HEK293T (cell line): ENCODE data around the gene RASGRP3.

Experiments
- BHLHE40 ChIP-seq: fragments of 450-650 bp; IDR thresholded peaks from 2 replicates; pipeline ENCODE4 v1.6.1; 2016; ENCODE audit warnings: mild to moderate bottlenecking, moderate library complexity, borderline replicate concordance
- FOXK2 ChIP-seq: fragments of 450-650 bp; IDR thresholded peaks from 2 replicates; pipeline ENCODE4 v1.6.1; 2016; ENCODE audit warnings: mild to moderate bottlenecking
- FOXM1 ChIP-seq: fragments of 450-650 bp; IDR thresholded peaks from 2 replicates; pipeline ENCODE4 v1.6.1; 2017; ENCODE audit warnings: mild to moderate bottlenecking, borderline replicate concordance
- NFRKB ChIP-seq: fragments of 450-650 bp; IDR thresholded peaks from 2 replicates; pipeline ENCODE4 v1.6.1; 2016; ENCODE audit warnings: mild to moderate bottlenecking, moderate library complexity

DNA sequence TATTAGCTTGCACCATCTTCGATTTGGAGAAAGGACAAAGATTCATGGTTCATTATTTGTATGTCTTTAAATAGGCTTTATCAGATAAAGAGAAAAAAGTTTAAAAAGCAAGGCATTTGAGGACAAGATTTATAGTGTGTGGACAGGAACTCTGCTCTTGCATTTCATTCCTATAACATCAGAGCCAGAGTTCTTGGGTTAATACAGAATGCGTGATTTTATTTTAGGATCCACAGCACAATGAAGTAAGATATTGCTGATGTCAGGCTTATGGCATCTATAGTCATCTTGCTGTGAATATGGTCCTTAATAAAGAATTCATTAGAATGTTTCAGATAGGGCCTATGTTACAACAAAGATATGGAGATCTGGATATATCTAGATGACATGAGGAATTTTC lies 19.7 kb downstream of the RASGRP3 start:
- no peak for TF ChIP-seq FOXM1
- no peak for TF ChIP-seq FOXK2
- TF ChIP-seq NFRKB = no peak
- no peak for TF ChIP-seq BHLHE40
